GM12873 (cell line): ENCODE results near the gene EXOSC6.

Source experiments
- TF ChIP-seq, protein P1 (sequence below): IDR thresholded peaks from 2 replicates; pipeline ENCODE4 v1.5.1; 2012; ENCODE audit warnings: low read depth, mild to moderate bottlenecking, moderate library complexity, low read length, control low read depth; ENCODE audit not compliant: insufficient read depth; ENCODE audit errors: missing control alignments

Gene EXOSC6

DNA sequence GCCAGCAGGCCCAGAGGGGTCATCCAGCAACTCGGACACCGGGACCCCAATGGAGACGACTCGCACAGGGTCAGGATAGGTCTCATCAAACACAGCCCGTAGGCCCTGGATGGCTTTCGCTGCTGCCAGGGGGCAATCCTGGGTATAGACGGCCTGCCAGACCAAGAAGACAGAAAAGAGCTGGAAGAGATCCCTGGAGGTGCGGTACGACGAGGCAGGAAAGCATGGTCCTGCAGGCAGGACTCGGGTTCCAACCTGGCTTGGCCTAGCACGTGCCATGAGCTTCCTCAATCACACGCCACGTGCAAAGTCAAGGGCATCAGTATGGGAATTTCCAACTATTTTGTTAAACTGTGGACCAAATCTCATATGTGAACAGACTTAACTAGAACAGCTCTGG is 6.3 kb upstream of the EXOSC6 start:
- TF ChIP-seq, protein P1, sequence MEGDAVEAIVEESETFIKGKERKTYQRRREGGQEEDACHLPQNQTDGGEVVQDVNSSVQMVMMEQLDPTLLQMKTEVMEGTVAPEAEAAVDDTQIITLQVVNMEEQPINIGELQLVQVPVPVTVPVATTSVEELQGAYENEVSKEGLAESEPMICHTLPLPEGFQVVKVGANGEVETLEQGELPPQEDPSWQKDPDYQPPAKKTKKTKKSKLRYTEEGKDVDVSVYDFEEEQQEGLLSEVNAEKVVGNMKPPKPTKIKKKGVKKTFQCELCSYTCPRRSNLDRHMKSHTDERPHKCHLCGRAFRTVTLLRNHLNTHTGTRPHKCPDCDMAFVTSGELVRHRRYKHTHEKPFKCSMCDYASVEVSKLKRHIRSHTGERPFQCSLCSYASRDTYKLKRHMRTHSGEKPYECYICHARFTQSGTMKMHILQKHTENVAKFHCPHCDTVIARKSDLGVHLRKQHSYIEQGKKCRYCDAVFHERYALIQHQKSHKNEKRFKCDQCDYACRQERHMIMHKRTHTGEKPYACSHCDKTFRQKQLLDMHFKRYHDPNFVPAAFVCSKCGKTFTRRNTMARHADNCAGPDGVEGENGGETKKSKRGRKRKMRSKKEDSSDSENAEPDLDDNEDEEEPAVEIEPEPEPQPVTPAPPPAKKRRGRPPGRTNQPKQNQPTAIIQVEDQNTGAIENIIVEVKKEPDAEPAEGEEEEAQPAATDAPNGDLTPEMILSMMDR: no peak

DNA sequence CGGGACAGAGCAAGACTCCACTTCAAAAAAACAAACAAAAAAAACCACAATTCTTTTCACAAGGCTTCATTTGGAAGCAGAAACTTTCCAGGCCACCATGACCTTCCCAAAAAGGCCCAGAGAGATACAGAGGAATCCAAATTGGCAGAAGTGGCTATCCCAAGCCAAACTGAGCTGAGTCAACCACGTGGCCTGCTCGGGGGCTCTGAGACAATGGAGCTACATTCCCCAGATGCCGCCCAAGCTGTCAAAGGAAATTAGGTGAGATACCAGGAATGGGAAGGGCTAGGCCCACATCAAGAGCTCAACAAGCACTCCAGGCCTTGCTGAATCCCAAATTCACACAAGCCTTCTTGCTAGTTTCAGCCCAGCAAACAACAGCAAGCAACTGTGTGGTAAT is 5.7 kb upstream of the EXOSC6 start:
- TF ChIP-seq, protein P1: no peak

DNA sequence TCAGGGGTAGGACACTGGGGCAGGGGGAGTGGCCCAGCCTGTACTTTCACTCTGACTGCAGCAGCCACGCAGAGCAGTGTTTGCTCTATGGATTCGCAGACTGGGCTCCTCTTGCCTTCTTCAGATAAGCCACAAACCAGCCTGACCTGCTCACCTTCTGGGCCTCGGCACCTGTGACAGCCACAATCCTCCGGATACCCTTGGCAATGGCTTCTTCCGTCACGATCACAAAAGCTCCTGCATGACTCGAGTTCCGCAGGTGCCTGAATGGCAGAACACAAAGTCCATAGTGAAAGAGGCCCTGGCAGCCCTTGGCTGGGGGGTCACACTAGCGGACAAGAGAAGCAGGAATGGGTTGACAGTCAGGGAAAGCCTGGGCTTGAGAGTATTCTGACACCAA is 3.8 kb upstream of the EXOSC6 start:
- TF ChIP-seq, protein P1: no peak

DNA sequence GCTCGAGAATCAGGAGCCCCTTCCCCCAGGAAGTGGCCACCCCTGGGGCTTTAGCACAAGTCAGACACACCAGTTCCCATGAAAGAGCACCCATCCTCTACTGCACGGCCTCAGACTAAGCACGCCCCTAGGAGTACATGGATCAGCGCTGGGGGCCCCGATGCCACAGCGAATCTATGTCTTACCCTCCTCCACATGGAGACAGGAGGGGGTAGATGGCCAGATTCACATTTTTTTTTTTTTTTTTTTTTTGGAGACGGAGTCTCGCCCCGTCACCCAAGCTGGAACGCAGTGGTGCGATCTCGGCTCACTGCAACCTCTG is 3.2 kb upstream of the EXOSC6 start:
- TF ChIP-seq, protein P1: no peak

DNA sequence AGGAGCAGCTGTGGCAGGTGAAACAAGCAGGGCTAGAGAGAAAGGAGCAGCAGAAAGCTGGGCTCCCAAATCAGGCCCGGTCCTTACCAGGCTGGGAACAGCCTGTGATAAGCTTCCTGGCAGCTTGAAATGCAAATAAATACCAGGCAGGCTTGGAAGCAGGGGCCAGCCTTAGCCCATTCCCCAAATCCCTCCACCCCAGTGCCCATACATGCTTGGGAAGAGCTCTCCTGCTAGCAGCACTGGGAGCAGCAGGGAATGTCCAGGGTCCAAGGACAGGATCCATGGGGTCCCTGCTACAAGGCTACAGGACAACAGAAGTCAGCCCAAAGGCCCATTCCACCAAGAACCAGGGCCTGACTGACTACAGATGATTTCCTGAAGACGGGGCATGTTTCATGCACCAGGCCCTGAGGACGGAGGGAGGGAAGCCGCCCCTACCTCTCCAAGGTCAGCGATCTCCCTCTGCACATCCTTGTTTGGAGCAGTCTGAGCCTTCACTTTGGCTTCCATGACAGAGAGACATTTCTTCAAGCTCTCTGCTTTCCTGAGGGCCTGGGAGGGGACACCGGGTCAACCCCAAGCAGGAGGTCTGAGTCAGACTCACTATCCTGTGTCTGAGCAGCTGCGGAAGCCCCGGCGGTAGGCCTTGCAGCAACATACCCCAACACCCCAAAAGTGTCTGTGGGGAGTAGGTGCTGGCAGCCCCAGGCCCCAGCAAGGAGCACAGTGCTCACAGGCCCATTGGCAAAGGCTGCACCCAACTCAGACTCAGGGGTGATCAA is 2.6 kb upstream of the EXOSC6 start:
- TF ChIP-seq, protein P1: no peak

DNA sequence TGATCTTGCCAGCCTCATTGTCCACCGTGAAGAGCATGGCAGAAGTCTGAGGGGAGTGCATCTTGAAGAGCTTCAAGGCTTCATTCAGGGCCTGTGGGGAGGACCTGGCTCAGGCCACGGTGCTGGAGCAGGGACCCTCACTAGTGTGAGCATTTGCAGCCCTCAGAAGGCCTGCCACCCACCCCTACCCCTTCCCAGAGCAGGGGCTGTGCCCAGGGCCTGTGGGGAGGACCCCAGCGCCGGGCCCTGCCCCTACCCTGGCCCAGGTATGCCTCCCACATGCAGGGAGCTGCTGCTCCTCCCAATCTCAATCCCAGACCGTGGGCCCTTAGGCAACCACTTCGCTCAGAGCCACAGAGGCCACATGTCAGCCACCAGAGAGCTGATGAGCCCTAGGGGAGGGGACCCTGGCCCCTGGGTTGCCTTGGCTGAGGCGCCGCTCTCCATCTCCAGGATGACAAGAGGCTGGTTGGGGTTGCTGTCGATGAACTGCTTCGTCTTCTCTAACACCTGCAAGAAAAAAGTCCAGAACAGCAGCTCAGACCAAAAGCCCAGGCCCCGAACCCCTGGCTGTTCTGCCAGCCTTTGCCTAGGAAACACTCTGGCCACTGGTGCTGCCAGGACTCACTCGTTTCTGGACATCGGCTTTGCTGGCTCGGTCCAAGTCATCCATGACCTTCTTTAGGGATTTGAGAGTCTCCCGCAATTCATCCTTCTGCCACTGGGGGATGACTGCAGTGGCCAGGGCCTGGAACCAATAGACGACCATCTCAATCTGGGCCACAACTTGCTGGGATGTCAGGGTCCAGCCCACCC is 1.8 kb upstream of the EXOSC6 start:
- TF ChIP-seq, protein P1: peak; percentile 79

DNA sequence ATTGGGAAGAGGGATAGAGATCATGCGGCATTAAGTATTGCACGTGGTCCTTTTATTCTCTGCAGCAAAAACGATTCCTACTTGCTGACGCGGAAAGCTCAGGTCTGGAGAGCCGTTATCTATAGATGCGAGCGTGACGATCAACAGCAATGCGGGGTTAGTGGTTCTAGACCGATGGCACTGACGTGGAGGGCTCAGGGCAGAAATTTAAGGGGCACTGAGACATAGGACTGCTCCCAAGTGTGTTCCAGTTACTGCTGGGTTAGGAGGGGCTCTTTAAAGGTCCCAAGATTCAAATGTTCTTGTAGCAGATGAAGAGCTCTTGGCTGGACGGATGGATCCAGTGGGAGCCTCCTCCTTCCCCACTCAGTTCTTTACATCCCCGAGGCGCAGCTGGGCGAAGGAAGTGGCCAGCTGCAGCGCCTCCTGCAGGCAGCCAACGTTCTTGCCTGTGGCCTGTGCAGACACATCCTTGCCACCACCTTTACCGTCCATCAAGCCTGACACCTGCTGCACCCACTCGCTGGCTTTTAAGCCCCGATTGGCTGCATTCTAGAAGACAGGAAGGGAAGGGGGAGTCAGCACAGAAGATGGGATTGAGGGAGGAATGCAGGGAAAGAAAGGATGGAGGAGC is 732 bp upstream of the EXOSC6 start:
- TF ChIP-seq, protein P1: peak; percentile 66
